HEK293T (cell line): ENCODE data around the gene ATP11A.

Source experiments
- CTCF ChIA-PET: fragments of 350-600 bp; formaldehyde crosslinking; extraction: SDS; loops from one replicate; lab custom pipeline; 2021; ENCODE audit warnings: antibody characterized with exemption, inconsistent platforms; lab: Yijun Ruan, JAX
- POLR2A ChIA-PET: fragments of 350-600 bp; formaldehyde crosslinking; extraction: SDS; loops from one replicate; lab custom pipeline; 2020; ENCODE audit warnings: antibody characterized with exemption, inconsistent platforms; lab: Yijun Ruan, JAX
- DNase-seq: peaks from one replicate; pipeline ENCODE4 v3.0.0; 2012; ENCODE audit warnings: mixed read lengths; ENCODE audit errors: extremely low spot score
- ARNT ChIP-seq: fragments of 450-650 bp; IDR thresholded peaks from 2 replicates; pipeline ENCODE4 v1.6.1; 2017; ENCODE audit warnings: mild to moderate bottlenecking
- BHLHE40 ChIP-seq: fragments of 450-650 bp; IDR thresholded peaks from 2 replicates; pipeline ENCODE4 v1.6.1; 2016; ENCODE audit warnings: mild to moderate bottlenecking, moderate library complexity, borderline replicate concordance
- CTBP1 ChIP-seq: fragments of 450-650 bp; IDR thresholded peaks from 2 replicates; pipeline ENCODE4 v1.6.1; 2016; ENCODE audit warnings: borderline replicate concordance
- ELF4 ChIP-seq: fragments of 450-650 bp; IDR thresholded peaks from 2 replicates; pipeline ENCODE4 v1.6.1; 2017; ENCODE audit warnings: antibody characterized with exemption
- FOXA1 ChIP-seq: fragments of 450-650 bp; IDR thresholded peaks from 2 replicates; pipeline ENCODE4 v1.6.1; 2016; ENCODE audit warnings: mild to moderate bottlenecking
- FOXK2 ChIP-seq: fragments of 450-650 bp; IDR thresholded peaks from 2 replicates; pipeline ENCODE4 v1.6.1; 2016; ENCODE audit warnings: mild to moderate bottlenecking
- FOXM1 ChIP-seq: fragments of 450-650 bp; IDR thresholded peaks from 2 replicates; pipeline ENCODE4 v1.6.1; 2017; ENCODE audit warnings: mild to moderate bottlenecking, borderline replicate concordance
- HDGF ChIP-seq: fragments of 450-650 bp; IDR thresholded peaks from 2 replicates; pipeline ENCODE4 v1.6.1; 2017; ENCODE audit warnings: antibody characterized with exemption, borderline replicate concordance
- L3MBTL2 ChIP-seq: fragments of 450-650 bp; conservative IDR thresholded peaks from 2 replicates; pipeline ENCODE4 v1.6.1; 2016; ENCODE audit warnings: mild to moderate bottlenecking
- LEF1 ChIP-seq: fragments of 450-650 bp; IDR thresholded peaks from 2 replicates; pipeline ENCODE4 v1.6.1; 2017; ENCODE audit warnings: mild to moderate bottlenecking, borderline replicate concordance
- NFRKB ChIP-seq: fragments of 450-650 bp; IDR thresholded peaks from 2 replicates; pipeline ENCODE4 v1.6.1; 2016; ENCODE audit warnings: mild to moderate bottlenecking, moderate library complexity
- PKNOX1 ChIP-seq: fragments of 450-650 bp; IDR thresholded peaks from 2 replicates; pipeline ENCODE4 v1.6.1; 2016
- SP1 ChIP-seq: fragments of 450-650 bp; IDR thresholded peaks from 2 replicates; pipeline ENCODE4 v1.6.1; 2017
- SUZ12 ChIP-seq: fragments of 450-650 bp; IDR thresholded peaks from 2 replicates; pipeline ENCODE4 v1.6.1; 2016; ENCODE audit warnings: mild to moderate bottlenecking
- TARDBP ChIP-seq: fragments of 450-650 bp; IDR thresholded peaks from 2 replicates; pipeline ENCODE4 v1.6.1; 2016
- ZNF384 ChIP-seq: fragments of 450-650 bp; IDR thresholded peaks from 2 replicates; pipeline ENCODE4 v1.6.1; 2016

The ATP11A gene

GRCh38 chr13:112664501-112665203, 25.2 kb upstream of the ATP11A start:
- CTCF ChIA-PET, result no interaction called here
- POLR2A ChIA-PET, result no interaction called here

GRCh38 chr13:112668924-112669323, 20.9 kb upstream of the ATP11A start:
- CTCF ChIA-PET, result no interaction called here
- TF ChIP-seq ARNT (no peak), FOXA1 (no peak), FOXM1 (no peak), PKNOX1 (no peak), BHLHE40 (no peak), ZNF384 (no peak)
- POLR2A ChIA-PET, result no interaction called here
- no peak for DNase-seq

More at GRCh38 chr13:112664501-112665203, 25.2 kb upstream of the ATP11A start:
- TF ChIP-seq HDGF (no peak), ZNF384 (no peak), TARDBP (no peak), FOXA1 (no peak), NFRKB (no peak), ELF4 (no peak), BHLHE40 (no peak), ARNT (no peak), LEF1 (no peak), FOXK2 (no peak), FOXM1 (no peak), CTBP1 (no peak), PKNOX1 (no peak), L3MBTL2 (no peak), SP1 (no peak), SUZ12 (no peak)
- DNase-seq, result no peak

GRCh38 chr13:112669881-112670499, 19.8 kb upstream of the ATP11A start:
- CTCF ChIA-PET, result interaction anchor here (0.6 kb wide), 1 partner anchor 13 kb away, joined by 4 read pairs; no protein-coding TSS in a partner anchor
- no peak for DNase-seq
- POLR2A ChIA-PET, result no interaction called here
- TF ChIP-seq LEF1 (no peak), ELF4 (no peak), PKNOX1 (no peak), NFRKB (no peak), ARNT (no peak), SP1 (no peak), FOXM1 (no peak), FOXA1 (no peak), ZNF384 (no peak), FOXK2 (no peak), L3MBTL2 (no peak)

- no peak for TF ChIP-seq LEF1
- no peak for TF ChIP-seq PKNOX1
- TF ChIP-seq SUZ12, result no peak
- TF ChIP-seq NFRKB, result no peak
- no peak for TF ChIP-seq ARNT
- no peak for TF ChIP-seq FOXK2
- no peak for TF ChIP-seq L3MBTL2
- no peak for TF ChIP-seq SP1
- TF ChIP-seq TARDBP, result no peak
- no peak for TF ChIP-seq FOXM1
- no peak for TF ChIP-seq FOXA1
- TF ChIP-seq HDGF, result no peak
- no peak for TF ChIP-seq ELF4
- TF ChIP-seq BHLHE40, result no peak
- no peak for TF ChIP-seq ZNF384
- TF ChIP-seq CTBP1, result no peak
- ChIA-PET CTCF (no interaction called here), POLR2A (no interaction called here)
- DNase-seq, result no peak
Observed at GRCh38 chr13:112670864-112671263, 19.0 kb upstream of the ATP11A start.

GRCh38 chr13:112671359-112671758, 18.5 kb upstream of the ATP11A start:
- no peak for DNase-seq
- ChIA-PET POLR2A (no interaction called here), CTCF (no interaction called here)
- TF ChIP-seq ARNT, result no peak
- no peak for TF ChIP-seq SUZ12
- no peak for TF ChIP-seq LEF1
- no peak for TF ChIP-seq SP1
- TF ChIP-seq BHLHE40, result no peak
- TF ChIP-seq NFRKB, result no peak
- no peak for TF ChIP-seq HDGF
- TF ChIP-seq FOXM1, result no peak
- TF ChIP-seq FOXA1, result no peak
- no peak for TF ChIP-seq L3MBTL2
- no peak for TF ChIP-seq FOXK2
- TF ChIP-seq CTBP1, result no peak
- no peak for TF ChIP-seq PKNOX1
- TF ChIP-seq ELF4, result no peak
